HG02885 (cell line): ENCODE measurements around the gene HDAC7.
A peak's percentile ranks its signal among the peaks of the same experiment; 100 is the strongest.
"Not testable (repeated sequence)": the region's sequence is repeated elsewhere in the genome, so short reads cannot be mapped to it uniquely, and the experiment has no call there.

Experiments used
- ATAC-seq: cut with Tn5 transposase; IDR thresholded peaks from one replicate; pipeline ENCODE4 v1.9.1; 2021; ENCODE audit warnings: mild to moderate bottlenecking; ENCODE audit not compliant: unreplicated experiment, poor library complexity

HDAC7 gene

GRCh38 chr12:47816403-47817271 lies 3.1 kb downstream of the HDAC7 start:
- no peak for ATAC-seq

DNA sequence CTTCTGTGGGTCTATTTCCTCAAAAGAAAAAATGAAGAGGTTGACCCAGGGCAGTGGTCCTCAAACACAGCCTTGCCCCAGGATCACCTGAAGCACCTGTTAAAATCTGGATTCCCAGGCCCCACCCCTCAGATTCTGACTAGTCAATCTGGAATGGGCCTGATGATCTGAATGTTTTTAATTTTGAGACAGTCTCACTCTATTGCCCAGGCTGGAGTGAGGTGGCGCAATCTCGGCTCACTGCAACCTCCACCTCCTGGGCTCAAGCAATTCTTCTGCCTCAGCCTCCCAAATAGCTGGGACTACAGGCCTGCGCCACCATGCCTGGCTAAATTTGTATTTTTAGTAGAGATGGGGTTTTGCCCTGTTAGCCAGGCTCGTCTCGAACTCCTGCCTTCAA lies 4.3 kb downstream of the HDAC7 start:
- not testable (repeated sequence) for ATAC-seq

DNA sequence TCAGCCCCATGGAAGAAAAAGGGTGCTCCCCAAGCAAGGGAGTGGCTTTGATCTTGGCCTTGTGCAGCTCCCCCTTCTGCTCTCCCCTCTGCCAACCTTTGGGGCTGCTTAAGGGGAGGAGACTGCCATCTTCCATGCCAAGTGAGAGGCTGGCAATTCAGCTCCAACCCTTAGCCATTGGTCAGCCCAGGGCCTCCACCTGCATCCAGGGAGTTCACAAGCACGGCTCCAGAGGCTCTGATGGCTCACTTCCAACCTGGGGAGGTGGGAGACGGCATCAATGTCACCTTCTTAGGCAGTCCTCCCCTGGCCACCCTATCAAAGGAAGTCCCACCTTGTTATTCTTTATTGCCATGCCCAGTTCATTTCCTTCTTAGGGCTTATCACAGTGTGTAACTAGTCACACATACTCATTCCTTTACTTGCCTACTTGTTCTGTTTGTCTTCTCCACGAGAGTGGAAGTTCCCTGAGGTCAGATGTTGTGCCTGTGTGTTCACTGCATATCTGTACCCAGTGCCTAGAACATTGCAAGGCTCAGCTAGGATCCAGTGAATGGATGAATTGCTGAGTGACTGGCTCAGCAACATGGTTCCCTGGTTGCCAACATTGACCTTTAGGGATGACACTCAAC lies 5.0 kb downstream of the HDAC7 start:
- no peak for ATAC-seq

GRCh38 chr12:47813511-47814196 lies 6.0 kb downstream of the HDAC7 start:
- peak; percentile 35 for ATAC-seq

DNA sequence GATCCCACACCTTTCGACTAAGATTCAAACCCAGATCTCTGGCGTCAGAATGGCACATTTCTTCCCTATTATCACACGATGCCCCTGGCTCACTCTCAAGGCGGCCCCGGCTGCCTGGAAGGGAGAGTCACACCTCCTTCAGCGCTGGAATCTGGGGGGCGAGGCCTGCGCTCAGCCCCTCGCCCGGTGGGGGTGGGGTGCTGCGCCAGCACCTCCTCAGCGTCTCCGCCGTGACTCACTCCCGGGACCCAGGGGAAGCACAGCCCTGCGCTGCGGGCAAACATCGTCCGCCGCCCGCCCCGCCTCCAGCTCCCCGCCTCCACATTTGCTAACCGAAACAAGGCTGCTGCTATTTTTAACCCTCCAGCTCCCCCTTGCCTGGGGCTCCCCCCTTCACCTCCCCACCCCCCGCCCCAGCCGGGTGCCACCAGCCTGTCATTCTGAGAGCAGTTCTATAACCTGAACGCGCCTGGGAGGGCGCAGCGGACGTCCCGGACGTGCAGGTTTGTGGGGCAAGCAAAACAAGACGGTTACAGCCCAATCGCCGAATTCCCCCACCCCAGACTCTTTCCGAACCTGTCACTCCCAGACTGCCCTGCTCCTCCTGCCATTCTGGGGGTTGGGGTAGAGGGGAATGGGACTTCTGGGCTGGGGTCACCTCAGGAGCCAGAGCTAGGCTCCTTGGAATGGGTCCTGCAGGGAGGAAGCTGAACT lies 6.7 kb downstream of the HDAC7 start:
- peak; percentile 74 for ATAC-seq

- no peak for ATAC-seq
Observed at GRCh38 chr12:47811581-47812484, 7.9 kb downstream of the HDAC7 start.

DNA sequence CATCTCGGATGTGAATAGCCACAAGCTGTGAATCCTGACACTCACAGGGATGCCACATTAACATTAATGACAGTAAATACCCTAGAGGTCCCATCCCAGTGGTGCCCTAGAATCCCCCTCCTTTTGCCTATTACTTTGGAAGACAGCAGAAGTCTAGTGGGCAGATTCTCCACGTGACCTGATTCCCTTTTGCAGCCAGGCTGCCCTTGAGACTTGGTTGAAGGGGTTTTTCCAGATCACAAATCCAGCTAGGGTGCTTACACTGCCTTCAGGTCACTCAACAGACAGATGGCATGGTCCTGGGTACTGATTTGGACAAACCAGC lies 8.7 kb downstream of the HDAC7 start:
- no peak for ATAC-seq

GRCh38 chr12:47809518-47809917 lies 10.2 kb downstream of the HDAC7 start:
- not testable (repeated sequence) for ATAC-seq

DNA sequence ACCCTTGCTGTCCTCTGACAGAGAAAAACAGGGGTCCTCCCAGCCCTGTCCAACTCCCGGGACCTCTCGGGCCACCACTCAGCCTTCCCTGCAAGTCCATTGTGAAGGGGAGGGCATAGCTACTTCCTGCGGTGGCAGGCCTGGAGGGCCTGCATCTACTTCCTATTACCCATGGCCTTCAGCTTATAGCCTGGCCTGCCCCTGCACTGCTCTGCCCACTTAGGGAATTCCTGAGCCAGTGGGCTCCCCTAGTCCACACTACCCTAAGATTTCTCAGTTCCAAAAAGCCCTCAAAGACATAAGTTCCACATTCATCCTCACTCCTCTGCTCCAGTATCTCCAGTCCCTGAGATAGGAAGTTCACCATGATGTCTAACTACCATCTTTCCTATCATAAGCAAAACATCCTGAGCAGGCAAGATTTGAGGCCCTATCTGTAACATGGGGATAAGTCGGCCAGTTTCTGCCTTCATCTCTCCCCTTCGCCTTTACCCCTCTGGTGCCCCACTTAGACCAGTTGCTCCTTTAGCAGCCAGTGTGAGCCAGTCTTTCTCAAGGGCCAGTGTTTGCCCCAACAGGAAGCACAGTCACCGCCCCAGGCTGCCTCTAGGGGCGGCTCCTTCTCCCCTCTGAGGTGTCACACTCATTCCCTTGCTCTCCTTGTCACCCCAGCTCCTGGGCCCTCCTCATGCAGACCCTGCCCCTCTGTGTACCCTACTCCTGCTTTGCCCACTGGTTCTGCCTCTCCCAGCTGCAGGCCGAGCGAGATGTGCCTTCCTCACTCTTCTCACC lies 10.9 kb downstream of the HDAC7 start:
- ATAC-seq: peak; percentile 22

DNA sequence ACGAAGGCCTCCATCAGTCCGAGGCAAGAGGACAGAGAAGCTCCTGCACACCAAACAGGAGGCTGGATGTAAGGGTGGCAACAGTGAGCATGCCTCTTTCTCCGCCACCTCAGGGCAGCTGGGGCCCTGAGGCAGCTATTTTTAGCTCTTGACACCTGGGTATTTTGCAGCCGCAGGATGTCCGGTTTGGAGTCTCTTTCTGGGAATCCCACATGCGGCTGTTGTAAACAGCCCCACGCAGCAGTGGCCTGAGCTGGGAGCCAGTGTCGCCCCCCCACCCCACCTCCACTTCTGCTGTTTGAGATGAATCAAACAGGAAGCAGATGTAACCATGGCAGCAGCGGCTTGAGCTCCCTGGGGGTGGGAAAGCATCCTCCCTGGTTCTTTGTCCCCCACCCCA lies 11.7 kb downstream of the HDAC7 start:
- peak; percentile 27 for ATAC-seq

DNA sequence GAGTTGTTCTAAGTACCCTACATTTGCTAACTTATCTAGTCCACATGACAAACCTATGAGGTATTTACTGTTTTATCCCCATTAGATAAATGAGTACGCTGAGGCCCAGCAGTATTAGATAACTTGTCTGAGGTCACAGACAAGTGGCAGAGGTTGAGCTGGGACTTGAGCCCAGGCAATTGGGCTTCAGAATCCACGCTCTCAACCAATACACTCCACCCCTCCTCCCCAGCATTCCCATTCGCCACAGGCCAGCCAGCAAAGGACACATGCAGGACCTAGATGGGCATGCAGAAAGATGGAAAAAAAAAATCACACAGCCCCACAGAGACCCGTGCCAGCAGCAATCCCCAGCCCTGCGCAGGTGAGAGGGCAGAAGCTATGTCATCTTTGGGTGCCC lies 12.4 kb downstream of the HDAC7 start:
- no peak for ATAC-seq

DNA sequence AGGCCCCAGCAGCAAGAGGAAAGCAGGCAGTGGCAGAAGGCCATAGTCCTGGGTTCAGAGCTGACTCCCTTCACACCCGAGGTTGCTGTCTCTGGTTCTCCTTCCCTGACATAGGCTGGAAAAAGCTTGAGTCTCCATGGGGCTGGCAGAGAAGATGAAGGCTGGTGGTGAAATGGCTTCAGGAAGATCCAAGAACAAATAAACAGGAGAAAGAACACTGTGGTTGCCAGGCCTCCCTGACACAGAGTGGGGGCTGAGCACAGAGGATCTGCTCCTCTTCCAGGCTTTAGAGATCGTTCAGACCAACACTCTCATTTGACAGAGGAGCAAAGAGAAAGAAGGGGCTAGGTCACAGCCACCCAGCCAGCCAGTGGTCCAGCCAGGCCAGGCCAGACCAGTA lies 14.3 kb downstream of the HDAC7 start:
- ATAC-seq: no peak

- ATAC-seq: no peak
Observed at GRCh38 chr12:47804171-47804570, 15.5 kb downstream of the HDAC7 start.

DNA sequence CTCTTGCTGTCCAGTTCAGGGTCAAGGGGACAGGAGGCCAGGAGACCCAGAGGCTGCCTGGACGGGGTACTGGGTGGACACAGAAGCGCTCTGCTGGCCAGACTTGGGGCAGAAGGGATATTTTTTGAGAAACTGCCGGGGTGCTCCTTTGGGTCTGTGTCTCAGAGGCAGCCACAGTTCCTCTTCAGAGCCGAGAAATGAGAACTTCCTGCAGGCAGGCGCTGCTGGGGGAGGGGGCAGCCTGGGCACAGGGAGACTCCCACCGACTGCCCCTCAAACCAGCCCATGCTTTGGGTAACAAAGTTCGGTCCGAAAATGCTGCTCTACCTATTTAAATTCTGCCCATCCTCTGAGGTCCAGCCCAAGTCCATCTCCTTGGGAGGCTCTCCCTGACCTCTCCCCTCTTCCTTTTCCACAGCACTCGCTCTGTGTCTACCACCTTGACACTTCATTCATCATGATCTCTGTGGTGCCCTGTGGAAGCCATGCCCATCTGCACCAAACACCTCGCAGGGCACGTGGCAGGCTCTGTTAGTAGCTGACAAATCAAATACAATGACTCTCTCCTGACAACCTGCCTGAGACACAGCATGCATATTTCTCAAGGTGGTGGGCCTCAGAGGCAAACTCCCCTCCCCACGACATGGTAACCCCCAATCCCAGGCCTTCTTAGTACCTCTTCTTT lies 16.4 kb downstream of the HDAC7 start:
- ATAC-seq: no peak

- ATAC-seq: no peak
Observed at GRCh38 chr12:47802312-47802711, 17.4 kb downstream of the HDAC7 start.

DNA sequence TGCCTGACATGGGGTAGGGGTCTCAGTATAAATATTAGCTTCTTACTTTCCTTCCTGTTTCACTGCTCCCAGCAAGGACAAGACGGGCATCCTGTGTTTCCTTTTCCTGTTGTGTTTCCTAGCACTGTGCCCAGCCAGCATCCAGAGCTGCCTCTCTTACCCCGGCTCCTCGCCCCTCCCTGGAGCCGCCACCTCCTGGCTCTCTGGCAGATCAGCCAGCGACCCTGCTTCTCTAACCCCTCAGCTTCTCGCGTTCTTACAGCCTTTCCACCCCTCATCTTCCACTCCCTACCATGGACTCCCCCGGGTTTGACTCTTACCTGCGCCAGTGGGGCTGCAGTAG lies 17.8 kb downstream of the HDAC7 start:
- ATAC-seq: no peak

DNA sequence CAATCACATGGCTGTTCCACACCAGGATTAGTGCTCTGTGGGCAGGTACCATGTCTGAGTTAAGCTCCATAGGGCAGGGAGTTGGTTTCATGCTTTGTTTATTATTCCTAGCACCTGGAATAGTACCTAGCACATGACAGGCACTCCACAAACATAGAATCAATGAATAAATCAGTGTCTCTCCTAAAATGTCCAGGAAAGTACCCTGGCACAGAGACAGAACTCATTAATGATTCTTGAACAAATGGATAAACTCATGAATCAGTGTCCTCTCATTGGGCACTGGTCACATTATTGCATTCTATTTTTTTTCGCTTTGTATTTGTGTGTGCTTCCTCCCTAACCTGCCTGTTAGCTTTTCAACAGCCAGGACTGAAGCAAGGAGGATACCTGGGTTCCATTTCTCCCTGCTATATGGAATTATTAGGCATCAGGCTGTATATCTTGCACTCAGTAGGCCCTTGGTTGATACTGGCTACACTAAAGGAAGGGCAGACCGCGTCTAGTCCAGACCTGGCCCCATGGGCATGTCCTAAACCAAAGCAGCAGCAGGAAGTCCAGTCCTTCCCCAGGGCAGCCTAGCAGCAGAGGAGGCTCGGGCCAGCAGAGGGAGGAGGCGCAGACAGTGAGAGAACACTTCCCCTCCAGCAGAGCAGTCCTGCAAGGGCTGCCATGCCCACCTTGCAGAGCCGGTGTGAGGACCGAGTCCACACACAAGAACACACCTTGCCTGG lies 18.4 kb downstream of the HDAC7 start:
- no peak for ATAC-seq

GRCh38 chr12:47800582-47800981 lies 19.1 kb downstream of the HDAC7 start:
- no peak for ATAC-seq
